Motor neuron (in vitro differentiated cells): Measurements from ENCODE around the gene MCOLN1. TPM values are rescaled to one million over a fixed set of nuclear protein-coding genes. Genes with fewer than 3 reads are reported as not detected.

ENCODE experiments used
- ATAC-seq, 8 experiments: fragments of 200-7000 bp; cut with Tn5 transposase; replicated peaks in 6 of 8; 2 replicates each; pipeline ENCODE4 v1.8.0; 2021; ENCODE audit warnings: mild to moderate bottlenecking in 8 of 8, moderate library complexity in 8 of 8
- H3K27ac ChIP-seq, 2 donors: fragments of 250-450 bp; sonication (Bioruptor Pico); 2 replicates each; pipeline ENCODE4 v1.9.0; 2021; ENCODE audit warnings: antibody characterized with exemption in 2 of 2, mild to moderate bottlenecking in 2 of 2, moderate library complexity in 1 of 2
- H3K4me1 ChIP-seq, 2 donors: fragments of 250-450 bp; sonication (Bioruptor Pico); replicated peaks in 1 of 2; 2 replicates each; pipeline ENCODE4 v1.6.1; 2021; ENCODE audit warnings: antibody characterized with exemption in 2 of 2, mild to moderate bottlenecking in 2 of 2, moderate library complexity in 1 of 2
- H3K4me3 ChIP-seq, 5 donors: fragments of 250-450 bp; sonication (Bioruptor Pico); 2 replicates each; pipeline ENCODE4 v1.9.0; 2021; ENCODE audit warnings: antibody characterized with exemption in 5 of 5, mild to moderate bottlenecking in 5 of 5, moderate library complexity in 4 of 5
- WGBS, 10 experiments: fragments of 450-650 bp; shearing (Covaris generic); methylation state at CpG; one replicate each; pipeline ENCODE4 v1.0.0; 2022; 5-methylcytosine and 5-hydroxymethylcytosine counted together
- in situ Hi-C, 9 experiments: fragments of 400-800 bp; cut with MboI; loops; one replicate each; pipeline ENCODE4 v1.15.0; 2021; ENCODE audit warnings: low sequenced_read_pairs in 9 of 9, low pct_unique_long_range_greater_than_20kb in 2 of 9; ENCODE audit not compliant: unreplicated experiment in 9 of 9
- total RNA-seq, 8 experiments: library from RNA; unstranded; fragments of 300-600 nt; gene quantifications; 2 replicates each; pipeline versions ENCODE4 v1.2.3 to v1.2.4, GENCODE V29; 2022

MCOLN1 gene
- total RNA-seq, 8 experiments from 2014 or later, result 4.9 to 31.1 (median 8.4) TPM

DNA sequence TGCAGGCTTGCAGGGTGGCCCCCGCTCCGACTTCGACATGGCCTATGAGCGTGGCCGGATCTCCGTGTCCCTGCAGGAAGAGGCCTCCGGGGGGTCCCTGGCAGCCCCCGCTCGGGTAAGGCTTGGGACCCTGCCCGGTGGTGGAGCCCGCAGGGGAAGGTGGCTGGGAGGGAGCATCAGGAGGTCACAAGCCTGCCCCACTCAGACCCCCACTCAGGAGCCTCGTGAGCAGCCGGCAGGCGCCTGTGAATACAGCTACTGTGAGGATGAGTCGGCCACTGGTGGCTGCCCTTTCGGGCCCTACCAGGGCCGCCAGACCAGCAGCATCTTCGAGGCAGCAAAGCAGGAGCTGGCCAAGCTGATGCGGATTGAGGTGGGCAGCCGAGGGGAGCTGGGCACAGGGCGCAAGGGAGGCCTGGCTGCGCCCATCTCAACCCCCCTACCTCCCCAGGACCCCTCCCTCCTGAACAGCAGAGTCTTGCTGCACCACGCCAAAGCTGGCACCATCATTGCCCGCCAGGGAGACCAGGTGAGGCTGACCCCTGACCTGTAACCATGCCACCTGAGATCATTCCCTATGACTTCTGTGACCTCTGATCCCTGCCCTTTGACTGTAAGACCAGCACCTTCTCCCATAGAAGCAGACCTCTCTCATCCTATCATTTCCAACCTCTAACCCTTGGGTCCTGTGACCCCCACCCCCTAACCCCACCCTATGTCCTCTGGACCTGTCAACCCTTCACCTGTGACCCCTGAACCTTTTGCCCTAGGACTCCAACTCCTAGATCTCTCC, 20.3 kb downstream of the MCOLN1 start:
- H3K27ac ChIP-seq, result no peak overlapping the region
- no peak for ATAC-seq
- in situ Hi-C loops, result no loop called here

DNA sequence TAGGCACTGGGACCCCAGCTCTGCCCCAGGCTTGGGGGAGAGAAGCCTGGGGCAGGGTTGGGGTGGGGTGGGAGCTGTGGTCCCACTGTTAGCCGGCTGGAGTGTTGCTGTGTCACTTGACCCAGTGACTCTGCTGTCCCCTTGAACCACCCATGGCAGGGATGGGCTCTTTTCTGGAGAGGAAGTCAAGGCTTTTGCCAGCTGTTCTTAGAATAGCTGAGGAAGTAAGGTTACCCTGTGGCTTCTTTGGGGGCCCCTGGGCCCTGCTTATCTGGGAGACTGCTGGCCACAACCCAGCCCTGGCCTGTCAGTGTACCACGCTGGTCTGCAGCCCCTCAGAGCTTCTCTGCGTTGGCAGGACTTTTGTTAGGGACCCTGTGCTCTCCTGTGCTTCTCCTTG, 22.2 kb downstream of the MCOLN1 start:
- WGBS, 10 experiments, result 80 to 100% methylated on average over 1 to 2 of the region's 3 CpGs; no CpG with 5 or more reads in 8 of the 10 experiments
- in situ Hi-C loops, result no loop called here
- Histone ChIP-seq H3K4me1 (no peaks in the 10 kb centered on the region), H3K4me3 (no peak overlapping the region), H3K27ac (no peak overlapping the region)
- ATAC-seq, result no peak

More for the DNA sequence above, 20.3 kb downstream of the MCOLN1 start:
- H3K4me3 ChIP-seq, result no peak overlapping the region
- no peaks in the 10 kb centered on the region for H3K4me1 ChIP-seq
- 86 to 97% (median 93%) methylated on average over 3 to 8 of the region's 24 CpGs; no CpG with 5 or more reads in 7 of the 10 experiments for WGBS, 10 experiments

DNA sequence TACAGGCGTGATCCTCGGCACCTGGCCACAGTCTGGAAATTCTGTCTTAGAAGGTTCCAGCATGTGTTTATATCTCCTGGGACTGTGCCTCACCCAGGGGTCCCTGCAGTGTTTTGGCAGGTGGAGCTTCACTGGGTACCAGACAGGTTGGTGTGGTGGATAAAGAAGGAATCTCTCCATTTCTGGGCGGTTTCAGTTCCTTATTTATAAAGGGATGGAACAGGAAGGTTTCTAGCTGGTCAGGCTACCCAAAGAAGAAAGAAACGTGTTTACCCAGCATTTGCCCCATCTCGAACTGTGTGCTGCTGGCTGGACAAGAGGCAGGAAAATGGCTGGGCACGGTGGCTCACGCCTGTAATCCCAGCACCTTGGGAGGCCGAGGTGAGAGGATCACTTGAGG, 22.9 kb downstream of the MCOLN1 start:
- Histone ChIP-seq H3K4me1 (no peaks in the 10 kb centered on the region), H3K4me3 (no peak overlapping the region), H3K27ac (no peak overlapping the region)
- in situ Hi-C loops, result no loop called here
- ATAC-seq, result no peak
- WGBS, 10 experiments, result 60 to 100% (median 80%) methylated on average over 1 to 6 of the region's 8 CpGs; no CpG with 5 or more reads in 4 of the 10 experiments

DNA sequence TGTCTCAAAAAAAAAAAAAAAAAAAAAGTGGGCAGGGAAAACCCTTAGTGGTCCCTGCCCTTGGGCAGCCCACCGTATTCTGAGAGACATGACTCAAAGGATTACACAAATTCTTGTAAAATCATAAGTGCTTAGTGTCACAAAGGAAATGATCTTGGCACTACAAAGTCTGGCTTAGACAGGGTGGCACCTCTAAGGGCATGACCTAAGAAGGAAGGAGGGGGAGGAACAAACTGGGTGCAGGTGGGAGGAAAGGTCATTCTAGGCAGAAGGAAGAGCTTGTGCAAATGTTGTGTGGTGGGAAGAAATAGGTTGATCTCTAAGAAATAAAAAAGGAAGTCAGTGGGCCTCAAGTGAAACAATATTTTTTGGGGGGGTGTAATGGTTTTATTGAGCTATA, 23.5 kb downstream of the MCOLN1 start:
- ATAC-seq, result no peak
- in situ Hi-C loops, result no loop called here

DNA sequence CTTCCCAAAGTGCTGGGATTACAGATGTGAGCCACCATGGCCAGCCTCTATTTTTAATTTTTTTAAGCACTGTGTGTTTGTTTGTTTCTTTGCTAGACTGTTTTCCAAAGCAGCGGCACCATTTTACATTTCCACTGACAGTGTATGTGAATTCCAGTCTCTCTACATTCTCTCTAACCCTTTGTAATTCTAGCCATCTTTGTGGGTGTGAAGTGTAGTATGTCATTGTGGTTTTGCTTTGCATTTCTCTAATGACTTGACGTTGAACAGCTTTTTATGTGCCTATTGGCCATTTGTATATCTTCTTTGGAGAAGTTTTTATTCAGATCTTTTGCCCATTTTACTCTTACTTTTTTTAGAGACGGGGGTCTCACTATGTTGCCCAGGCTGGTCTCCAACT, 24.7 kb downstream of the MCOLN1 start:
- no peak for ATAC-seq
- no peaks in the 10 kb centered on the region for H3K4me1 ChIP-seq
- no peak overlapping the region for H3K4me3 ChIP-seq
- no peak overlapping the region for H3K27ac ChIP-seq
- WGBS, 10 experiments, result 38 to 100% (median 82%) methylated on average over 1 to 3 of the region's 3 CpGs; no CpG with 5 or more reads in 2 of the 10 experiments
- in situ Hi-C loops, result no loop called here

More for the DNA sequence above, 23.5 kb downstream of the MCOLN1 start:
- H3K4me3 ChIP-seq, result no peak overlapping the region
- no peaks in the 10 kb centered on the region for H3K4me1 ChIP-seq
- no peak overlapping the region for H3K27ac ChIP-seq
- WGBS, 10 experiments, result 38 to 100% (median 100%) methylated on average over 1 of the region's 1 CpG; no CpG with 5 or more reads in 4 of the 10 experiments

DNA sequence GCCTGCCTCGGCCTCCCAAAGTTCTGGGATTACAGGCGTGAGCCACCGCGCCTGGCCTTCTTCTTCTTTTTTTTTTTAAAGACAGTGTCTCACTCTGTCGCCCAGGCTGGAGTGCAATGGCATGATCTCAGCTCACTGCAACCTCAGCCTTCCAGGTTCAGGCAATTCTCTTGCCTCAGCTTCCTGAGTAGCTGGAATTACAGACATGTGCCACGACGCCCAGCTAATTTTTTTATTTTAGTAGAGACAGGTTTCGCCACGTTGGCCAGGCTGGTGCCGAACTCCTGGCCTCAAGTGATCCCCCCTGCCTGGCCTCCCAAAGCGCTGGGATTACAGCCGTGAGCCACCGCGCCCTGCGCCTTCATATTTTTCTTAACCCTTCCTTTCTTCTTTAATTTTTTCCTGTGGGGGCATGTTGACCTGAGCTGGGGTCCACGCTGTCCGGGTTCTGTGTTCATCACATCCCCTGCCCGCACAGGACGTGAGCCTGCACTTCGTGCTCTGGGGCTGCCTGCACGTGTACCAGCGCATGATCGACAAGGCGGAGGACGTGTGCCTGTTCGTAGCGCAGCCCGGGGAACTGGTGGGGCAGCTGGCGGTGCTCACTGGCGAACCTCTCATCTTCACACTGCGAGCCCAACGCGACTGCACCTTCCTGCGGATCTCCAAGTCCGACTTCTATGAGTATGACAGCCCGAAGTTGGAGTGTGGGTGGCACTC, 27.2 kb downstream of the MCOLN1 start:
- H3K4me1 ChIP-seq, result no peaks in the 10 kb centered on the region
- no peak for ATAC-seq
- whole genome bisulfite sequencing, 10 experiments, result 70 to 100% (median 100%) methylated on average over 1 to 10 of the region's 36 CpGs; no CpG with 5 or more reads in 3 of the 10 experiments
- in situ Hi-C loops, result loop anchor here in 1 of 9 experiments (25.0 kb wide), 2 partner anchors 113 to 263 kb away; partner anchors contain the start of gene RETN
- H3K4me3 ChIP-seq, result no peak overlapping the region
- H3K27ac ChIP-seq, result no peak overlapping the region

DNA sequence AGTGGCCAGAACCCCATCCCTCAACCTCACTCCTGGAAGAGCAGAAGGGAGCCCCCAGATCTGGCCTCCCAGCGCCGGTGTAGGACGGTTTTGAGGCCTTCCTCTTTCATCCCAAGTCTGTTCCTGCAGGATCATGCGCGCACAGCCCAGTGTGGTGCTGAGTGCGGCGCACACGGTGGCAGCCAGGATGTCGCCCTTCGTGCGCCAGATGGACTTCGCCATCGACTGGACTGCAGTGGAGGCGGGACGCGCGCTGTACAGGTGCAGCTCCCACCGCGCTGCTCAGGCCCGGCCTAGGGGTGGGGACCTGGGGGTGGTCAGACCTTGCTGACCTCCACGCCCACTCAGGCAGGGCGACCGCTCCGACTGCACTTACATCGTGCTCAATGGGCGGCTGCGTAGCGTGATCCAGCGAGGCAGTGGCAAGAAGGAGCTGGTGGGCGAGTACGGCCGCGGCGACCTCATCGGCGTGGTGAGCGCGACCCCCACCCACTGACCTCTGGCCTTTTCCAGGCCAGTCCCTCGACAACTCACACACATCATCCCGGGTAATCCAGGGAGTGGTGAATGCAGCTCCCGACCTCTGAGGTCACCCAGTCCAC, 27.8 kb downstream of the MCOLN1 start:
- in situ Hi-C loops, result loop anchor here in 1 of 9 experiments (25.0 kb wide), 2 partner anchors 112 to 262 kb away; partner anchors contain the start of gene RETN
- H3K4me3 ChIP-seq, result no peak overlapping the region
- H3K4me1 ChIP-seq, result no peaks in the 10 kb centered on the region
- no peak for ATAC-seq
- no peak overlapping the region for H3K27ac ChIP-seq
- WGBS, 10 experiments, result 80 to 100% methylated on average over 3 to 6 of the region's 41 CpGs; no CpG with 5 or more reads in 8 of the 10 experiments

DNA sequence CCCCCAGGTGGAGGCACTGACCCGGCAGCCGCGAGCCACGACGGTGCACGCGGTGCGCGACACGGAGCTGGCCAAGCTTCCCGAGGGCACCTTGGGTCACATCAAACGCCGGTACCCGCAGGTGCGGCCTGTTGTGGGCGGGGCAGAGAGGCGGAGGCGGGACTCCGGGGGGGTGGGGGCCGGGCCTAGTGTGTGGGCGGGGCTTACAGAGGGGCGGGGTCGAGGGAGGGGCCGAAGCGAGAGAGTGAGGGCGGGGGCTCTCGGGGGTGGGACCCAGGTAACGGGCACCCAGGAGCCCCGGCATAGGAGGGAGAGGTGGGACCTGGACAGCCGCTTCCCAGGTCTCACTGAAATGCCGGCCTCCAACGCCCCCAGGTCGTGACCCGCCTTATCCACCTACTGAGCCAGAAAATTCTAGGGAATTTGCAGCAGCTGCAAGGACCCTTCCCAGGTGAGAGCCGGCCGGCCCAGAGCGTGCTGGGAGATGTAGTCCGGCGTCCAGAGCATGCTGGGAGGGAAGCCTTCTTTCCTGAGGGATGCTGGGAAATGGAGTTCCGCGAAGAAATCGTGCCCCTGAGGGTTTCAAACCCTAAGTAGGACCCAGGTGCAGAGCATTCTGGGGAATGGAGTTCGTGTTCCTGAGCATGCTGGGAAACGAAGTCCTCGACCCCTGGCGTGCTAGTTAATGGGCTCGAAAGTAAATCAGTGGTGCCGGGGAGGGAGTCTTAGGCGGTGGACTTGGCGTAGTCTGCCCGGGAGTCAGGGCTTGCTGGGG, 28.8 kb downstream of the MCOLN1 start:
- no peak overlapping the region for H3K27ac ChIP-seq
- peak overlapping the region; percentile 15 to 26 (median 19) for H3K4me3 ChIP-seq
- in situ Hi-C loops, result loop anchor here in 1 of 9 experiments (25.0 kb wide), 2 partner anchors 111 to 261 kb away; partner anchors contain the start of gene RETN
- ATAC-seq, result peak in 7 of 8 experiments; percentile 48 to 97 (median 94)
- H3K4me1 ChIP-seq, result no peaks in the 10 kb centered on the region
- WGBS, 10 experiments, result 10 to 37% (median 28%) methylated on average over 2 to 12 of the region's 51 CpGs; no CpG with 5 or more reads in 4 of the 10 experiments

DNA sequence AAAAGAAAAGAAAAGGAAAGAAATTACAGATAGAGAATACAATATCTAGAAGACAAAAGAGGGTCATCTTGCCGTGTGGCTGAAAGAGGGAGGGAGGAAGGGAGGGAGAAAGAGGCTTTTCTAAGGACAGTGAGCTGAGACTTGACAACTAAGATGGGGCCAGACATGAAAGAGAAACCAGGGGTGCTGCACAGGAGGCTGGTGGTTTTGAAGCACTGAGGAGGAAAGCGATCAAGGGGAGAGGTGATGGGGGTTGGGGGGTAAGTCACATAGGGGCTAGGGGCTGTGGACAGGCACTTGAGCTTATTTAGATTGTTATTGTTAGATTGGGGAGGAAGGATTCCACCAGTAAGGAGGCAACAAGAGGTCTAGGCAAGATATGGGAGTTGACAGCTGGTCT, 30.4 kb downstream of the MCOLN1 start:
- ATAC-seq, result no peak
- WGBS, 10 experiments, result 22 to 100% (median 88%) methylated on average over 1 to 2 of the region's 2 CpGs; no CpG with 5 or more reads in 2 of the 10 experiments
- H3K4me3 ChIP-seq, result no peak overlapping the region
- H3K4me1 ChIP-seq, result no peaks in the 10 kb centered on the region
- H3K27ac ChIP-seq, result no peak overlapping the region
- in situ Hi-C loops, result loop anchor here in 1 of 9 experiments (25.0 kb wide), 2 partner anchors 110 to 260 kb away; partner anchors contain the start of gene RETN

DNA sequence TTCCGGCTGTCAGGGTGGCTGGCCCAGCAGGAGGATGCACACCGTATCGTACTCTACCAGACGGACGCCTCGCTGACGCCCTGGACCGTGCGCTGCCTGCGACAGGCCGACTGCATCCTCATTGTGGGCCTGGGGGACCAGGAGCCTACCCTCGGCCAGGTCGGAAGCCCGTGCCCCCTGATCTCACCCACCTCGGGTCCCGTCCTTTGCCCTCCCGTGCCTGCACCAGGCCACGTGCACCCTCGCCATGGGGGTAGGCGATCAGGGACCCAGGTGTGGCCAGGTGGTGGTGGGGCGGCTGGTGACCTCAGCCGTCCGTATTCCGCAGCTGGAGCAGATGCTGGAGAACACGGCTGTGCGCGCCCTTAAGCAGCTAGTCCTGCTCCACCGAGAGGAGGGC, 32.1 kb downstream of the MCOLN1 start:
- H3K27ac ChIP-seq, result no peak overlapping the region
- in situ Hi-C loops, result loop anchor here in 1 of 9 experiments (25.0 kb wide), 2 partner anchors 108 to 258 kb away; partner anchors contain the start of gene RETN
- WGBS, 10 experiments, result 93% methylated on average over 9 of the region's 28 CpGs; no CpG with 5 or more reads in 9 of the 10 experiments
- no peaks in the 10 kb centered on the region for H3K4me1 ChIP-seq
- no peak overlapping the region for H3K4me3 ChIP-seq
- ATAC-seq, result no peak

DNA sequence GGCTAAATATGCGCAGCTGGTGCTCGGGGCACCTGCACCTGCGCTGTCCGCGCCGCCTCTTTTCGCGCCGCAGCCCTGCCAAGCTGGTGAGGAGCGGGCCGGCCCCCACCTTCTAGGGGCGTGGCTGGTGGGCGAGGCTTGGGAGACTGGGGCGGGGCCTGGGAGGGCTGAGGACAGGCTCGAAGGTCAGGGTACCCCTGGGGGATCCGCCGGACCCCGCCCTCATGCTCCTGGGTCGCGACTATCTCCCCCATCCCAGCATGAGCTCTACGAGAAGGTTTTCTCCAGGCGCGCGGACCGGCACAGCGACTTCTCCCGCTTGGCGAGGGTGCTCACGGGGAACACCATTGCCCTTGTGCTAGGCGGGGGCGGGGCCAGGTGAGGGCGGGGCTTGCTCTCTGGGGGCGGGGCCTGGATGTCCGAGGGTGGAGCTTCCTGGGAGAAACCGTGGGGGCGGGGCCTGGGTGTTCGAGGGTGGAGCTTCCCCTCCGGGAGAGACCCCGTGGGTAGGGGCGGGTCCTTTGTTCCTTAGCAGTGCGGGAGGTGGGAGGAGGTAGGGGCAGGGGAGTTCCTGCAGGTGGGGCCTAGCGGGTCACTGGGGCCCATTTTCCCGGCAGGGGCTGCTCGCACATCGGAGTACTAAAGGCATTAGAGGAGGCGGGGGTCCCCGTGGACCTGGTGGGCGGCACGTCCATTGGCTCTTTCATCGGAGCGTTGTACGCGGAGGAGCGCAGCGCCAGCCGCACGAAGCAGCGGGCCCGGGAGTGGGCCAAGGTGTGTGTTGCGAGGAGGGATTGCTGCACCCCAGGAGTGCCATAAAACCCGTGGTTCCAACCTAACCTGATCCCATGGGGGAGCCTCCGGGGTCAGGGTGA, 32.8 kb downstream of the MCOLN1 start:
- peak in 1 of 8 experiments; percentile 18 for ATAC-seq
- WGBS, 10 experiments, result 79 to 100% (median 90%) methylated on average over 1 to 6 of the region's 62 CpGs; no CpG with 5 or more reads in 7 of the 10 experiments
- no peak overlapping the region for H3K4me3 ChIP-seq
- H3K4me1 ChIP-seq, result no peaks in the 10 kb centered on the region
- H3K27ac ChIP-seq, result no peak overlapping the region
- in situ Hi-C loops, result loop anchor here in 1 of 9 experiments (25.0 kb wide), 2 partner anchors 107 to 257 kb away; partner anchors contain the start of gene RETN
